ENCODE data around the gene FAM107A. TPM values are rescaled to one million over a fixed set of nuclear protein-coding genes. Genes with fewer than 3 reads are reported as not detected.

Gene FAM107A
- polyA plus RNA-seq, 1 donor from 2014 or later: 0.16 TPM

DNA sequence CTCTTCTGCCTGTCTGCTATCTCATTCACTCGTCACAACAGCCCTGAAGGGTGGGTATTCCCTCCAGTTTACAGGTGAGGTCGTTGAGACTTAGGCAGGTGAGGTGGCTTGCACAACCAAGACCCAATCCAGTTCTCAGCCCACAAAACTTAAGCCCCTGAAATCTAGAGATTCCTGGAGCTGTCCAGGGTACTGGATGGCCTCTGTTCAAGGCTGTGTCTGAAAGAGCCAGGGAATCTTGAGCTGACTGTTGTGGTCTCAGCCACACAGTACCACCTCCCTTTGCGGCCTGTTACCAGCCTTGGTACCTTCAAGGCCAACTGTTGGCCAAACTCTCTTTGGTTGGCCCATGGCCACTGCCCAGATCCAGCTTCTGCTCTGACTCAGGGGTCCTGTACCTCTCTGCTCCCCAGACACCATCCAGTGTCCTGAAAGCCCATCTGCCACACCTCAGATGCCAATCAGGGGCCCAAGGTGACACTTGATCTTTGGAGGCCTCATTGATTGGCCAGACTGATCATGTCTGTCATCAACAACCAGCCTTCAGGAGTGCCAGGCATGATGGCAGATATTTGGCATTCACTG is 10.9 kb upstream of the FAM107A start:
- TF ChIP-seq RAD21 (conservative IDR thresholded peaks at IDR 0.05) (no peak), REST (IDR thresholded peaks at IDR 0.05; ENCODE audit: borderline replicate concordance) (peak; percentile 60), POLR2AphosphoS5 (IDR thresholded peaks at IDR 0.05) (no peak), TAF1 (IDR thresholded peaks at IDR 0.05; ENCODE audit: low read depth) (no peak)
- H3F3A ChIP-seq (ENCODE audit: insufficient read depth, low read length, poor library complexity, severe bottlenecking): no peaks in the 10 kb centered on the region
- H3K27me3 ChIP-seq (ENCODE audit: insufficient read depth, low read depth, low read length): peaks cover 27% of the 10 kb centered on the region
- H3K36me3 ChIP-seq (ENCODE audit: insufficient read depth, low read length): no peaks in the 10 kb centered on the region
- H2AFZ ChIP-seq (ENCODE audit: low read depth, low read length): no peak overlapping the region
- no peak overlapping the region for H3K4me2 ChIP-seq (ENCODE audit: low read length)
- no peaks in the 10 kb centered on the region for H3K9me2 ChIP-seq (ENCODE audit: insufficient read depth, low read length)
- no peak overlapping the region for H3K27ac ChIP-seq (ENCODE audit: low read length)
- H4K20me1 ChIP-seq (ENCODE audit: insufficient read depth): no peaks in the 10 kb centered on the region
- no peaks in the 10 kb centered on the region for H3K9me3 ChIP-seq (ENCODE audit: low read length)
- no peak overlapping the region for H3K9ac ChIP-seq (ENCODE audit: low read length)
- H3K79me2 ChIP-seq (replicated peaks; ENCODE audit: insufficient read depth, low read length): no peaks in the 10 kb centered on the region
- no peak overlapping the region for H3K4me3 ChIP-seq (ENCODE audit: low read length)

- no peak overlapping the region for H2AFZ ChIP-seq (ENCODE audit: low read depth, low read length)
- no peak overlapping the region for H3K9ac ChIP-seq (ENCODE audit: low read length)
- no peak overlapping the region for H3K4me3 ChIP-seq (ENCODE audit: low read length)
- H3K9me3 ChIP-seq (ENCODE audit: low read length): no peaks in the 10 kb centered on the region
- H4K20me1 ChIP-seq (ENCODE audit: insufficient read depth): no peaks in the 10 kb centered on the region
- no peaks in the 10 kb centered on the region for H3K9me2 ChIP-seq (ENCODE audit: insufficient read depth, low read length)
- no peak overlapping the region for H3K27ac ChIP-seq (ENCODE audit: low read length)
- no peaks in the 10 kb centered on the region for H3K79me2 ChIP-seq (replicated peaks; ENCODE audit: insufficient read depth, low read length)
- H3K36me3 ChIP-seq (ENCODE audit: insufficient read depth, low read length): no peaks in the 10 kb centered on the region
- no peaks in the 10 kb centered on the region for H3F3A ChIP-seq (ENCODE audit: insufficient read depth, low read length, poor library complexity, severe bottlenecking)
- H3K4me2 ChIP-seq (ENCODE audit: low read length): no peak overlapping the region
- TF ChIP-seq EZH2 (IDR thresholded peaks at IDR 0.05; ENCODE audit: borderline replicate concordance, insufficient read depth, low read length, poor library complexity, severe bottlenecking): no peak
- TF ChIP-seq EP300 (conservative IDR thresholded peaks at IDR 0.05; ENCODE audit: poor library complexity, severe bottlenecking): no peak
- TF ChIP-seq SMC3 (conservative IDR thresholded peaks at IDR 0.05; ENCODE audit: poor library complexity): no peak
- TF ChIP-seq POLR2AphosphoS5 (IDR thresholded peaks at IDR 0.05): no peak
- no peak for TF ChIP-seq RAD21 (conservative IDR thresholded peaks at IDR 0.05)
- no peak for TF ChIP-seq MXI1 (conservative IDR thresholded peaks at IDR 0.05; ENCODE audit: poor library complexity, severe bottlenecking)
- TF ChIP-seq CTCF (IDR thresholded peaks at IDR 0.05; ENCODE audit: poor library complexity, severe bottlenecking): no peak
- no peak for TF ChIP-seq TAF1 (IDR thresholded peaks at IDR 0.05; ENCODE audit: low read depth)
- TF ChIP-seq REST (IDR thresholded peaks at IDR 0.05; ENCODE audit: borderline replicate concordance): no peak
- H3K27me3 ChIP-seq (ENCODE audit: insufficient read depth, low read depth, low read length): peaks cover 27% of the 10 kb centered on the region
Observed at GRCh38 chr3:58586776-58587192, 9.6 kb upstream of the FAM107A start.

Measured in neural cell (in vitro differentiated cells).